HFFc6 (cell line): ENCODE results near the gene TFR2. TPM values are rescaled to one million over a fixed set of nuclear protein-coding genes. Genes with fewer than 3 reads are reported as not detected.

ENCODE experiments used
- DNase-seq: peaks from one replicate; pipeline ENCODE4 v3.0.0-alpha.2; 2018
- H3K27ac Mint-ChIP-seq: 2 replicates; pipeline ENCODE4 v1.8.0; 2020; ENCODE audit warnings: mild to moderate bottlenecking, mixed read lengths
- H3K27me3 Mint-ChIP-seq: 2 replicates; pipeline ENCODE4 v1.8.0; 2021; ENCODE audit warnings: mild to moderate bottlenecking, moderate library complexity, mixed read lengths; ENCODE audit not compliant: insufficient read depth
- H3K36me3 Mint-ChIP-seq: 2 replicates; pipeline ENCODE4 v1.8.0; 2021; ENCODE audit warnings: low read depth, mixed read lengths
- H3K4me1 Mint-ChIP-seq: 2 replicates; pipeline ENCODE4 v1.8.0; 2020; ENCODE audit warnings: low read depth, mixed read lengths
- H3K4me3 Mint-ChIP-seq: 2 replicates; pipeline ENCODE4 v1.8.0; 2020; ENCODE audit warnings: mild to moderate bottlenecking, moderate library complexity, mixed read lengths
- H3K9me3 Mint-ChIP-seq: 2 replicates; pipeline ENCODE4 v1.8.0; 2020; ENCODE audit warnings: mild to moderate bottlenecking, mixed read lengths
- total RNA-seq, 6 experiments: library from RNA; stranded (reverse); fragmentation: NEBNext Ultra II Directional; extraction: Animal tissue kit (Norgen Biotek cat#: 25700); gene quantifications; 2 replicates in 1 of 6; 3 replicates in 5 of 6; pipeline ENCODE4 v1.2.3, GENCODE V29; 2021
- TF ChIP-seq, protein P1 (sequence below): fragments of 200-600 bp; sonication (generic); IDR thresholded peaks from 2 replicates; pipeline ENCODE4 v1.5.0; 2021; ENCODE audit warnings: antibody characterized with exemption, mild to moderate bottlenecking

The TFR2 gene
- total RNA-seq, 6 experiments from 2014 or later: 0.16 to 1.1 (median 0.27) TPM; not detected in 2

- Mint-ChIP-seq H3K27me3 (peaks cover 6% of the 10 kb centered on the region), H3K27ac (peak within 1 kb of the TSS; percentile 87), H3K4me3 (peak within 1 kb of the TSS; percentile 95), H3K4me1 (peaks cover 37% of the 10 kb centered on the region), H3K36me3 (peaks cover 6% of the 10 kb centered on the region), H3K9me3 (no peaks in the 10 kb centered on the region)
- TF ChIP-seq, protein P1, sequence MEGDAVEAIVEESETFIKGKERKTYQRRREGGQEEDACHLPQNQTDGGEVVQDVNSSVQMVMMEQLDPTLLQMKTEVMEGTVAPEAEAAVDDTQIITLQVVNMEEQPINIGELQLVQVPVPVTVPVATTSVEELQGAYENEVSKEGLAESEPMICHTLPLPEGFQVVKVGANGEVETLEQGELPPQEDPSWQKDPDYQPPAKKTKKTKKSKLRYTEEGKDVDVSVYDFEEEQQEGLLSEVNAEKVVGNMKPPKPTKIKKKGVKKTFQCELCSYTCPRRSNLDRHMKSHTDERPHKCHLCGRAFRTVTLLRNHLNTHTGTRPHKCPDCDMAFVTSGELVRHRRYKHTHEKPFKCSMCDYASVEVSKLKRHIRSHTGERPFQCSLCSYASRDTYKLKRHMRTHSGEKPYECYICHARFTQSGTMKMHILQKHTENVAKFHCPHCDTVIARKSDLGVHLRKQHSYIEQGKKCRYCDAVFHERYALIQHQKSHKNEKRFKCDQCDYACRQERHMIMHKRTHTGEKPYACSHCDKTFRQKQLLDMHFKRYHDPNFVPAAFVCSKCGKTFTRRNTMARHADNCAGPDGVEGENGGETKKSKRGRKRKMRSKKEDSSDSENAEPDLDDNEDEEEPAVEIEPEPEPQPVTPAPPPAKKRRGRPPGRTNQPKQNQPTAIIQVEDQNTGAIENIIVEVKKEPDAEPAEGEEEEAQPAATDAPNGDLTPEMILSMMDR: no peak
- DNase-seq: peak; percentile 100
Observed at GRCh38 chr7:100586266-100587025, 54.9 kb downstream of the TFR2 start, which contains the start of gene FBXO24. TSS of gene FBXO24 (plus strand) at chr7:100586328. CDS start at chr7:100586626, 298 bp downstream.

GRCh38 chr7:100585511-100586265 lies 55.7 kb downstream of the TFR2 start, which contains the start of gene LRCH4:
TSS of gene LRCH4 (minus strand) at chr7:100586129. CDS start at chr7:100586100, 29 bp downstream.
- Mint-ChIP-seq H3K9me3 (no peaks in the 10 kb centered on the region), H3K27ac (peak within 1 kb of the TSS; percentile 87), H3K36me3 (peaks cover 6% of the 10 kb centered on the region), H3K4me3 (peak within 1 kb of the TSS; percentile 95), H3K27me3 (peaks cover 6% of the 10 kb centered on the region), H3K4me1 (peaks cover 36% of the 10 kb centered on the region)
- no peak for DNase-seq
- TF ChIP-seq, protein P1: 0 out of 2 replicates have a peak, but pooled peaks have one; percentile 8

- Mint-ChIP-seq H3K27ac (peak overlapping the region; percentile 87), H3K9me3 (no peaks in the 10 kb centered on the region), H3K36me3 (peaks cover 6% of the 10 kb centered on the region), H3K27me3 (peaks cover 3% of the 10 kb centered on the region), H3K4me1 (peaks cover 30% of the 10 kb centered on the region), H3K4me3 (peak overlapping the region; percentile 95)
- TF ChIP-seq, protein P1: no peak
- peak; percentile 74 for DNase-seq
Observed at GRCh38 chr7:100584683-100585510, 56.5 kb downstream of the TFR2 start.

- TF ChIP-seq, protein P1: no peak
- H3K36me3 Mint-ChIP-seq: peaks cover 10% of the 10 kb centered on the region
- DNase-seq: no peak
- peaks cover 30% of the 10 kb centered on the region for H3K4me1 Mint-ChIP-seq
- H3K4me3 Mint-ChIP-seq: peak overlapping the region; percentile 95
- no peaks in the 10 kb centered on the region for H3K9me3 Mint-ChIP-seq
- H3K27ac Mint-ChIP-seq: peak overlapping the region; percentile 87
- peaks cover 3% of the 10 kb centered on the region for H3K27me3 Mint-ChIP-seq
Observed at GRCh38 chr7:100584054-100584682, 57.2 kb downstream of the TFR2 start.
